ENCODE data around the gene SASS6. TPM values are rescaled to one million over a fixed set of nuclear protein-coding genes. Genes with fewer than 3 reads are reported as not detected.
"Not testable (repeated sequence)": the region's sequence is repeated elsewhere in the genome, so short reads cannot be mapped to it uniquely, and the experiment has no call there.

The SASS6 gene
- total RNA-seq, 1 experiment from 2014 or later: 16.8 TPM

GRCh38 chr1:100050139-100050538, 82.6 kb downstream of the SASS6 start:
- POLR2A ChIA-PET (ENCODE audit: low non-redundant PET): no interaction called here
- Histone ChIP-seq H3K9me3 (ENCODE audit: low read depth, low read length, poor library complexity, severe bottlenecking) (peaks cover 6% of the 10 kb centered on the region), H3K4me1 (ENCODE audit: insufficient read depth, low read length, poor library complexity, severe bottlenecking) (peaks cover 42% of the 10 kb centered on the region), H3K36me3 (ENCODE audit: insufficient read depth, low read length, poor library complexity, severe bottlenecking) (peaks cover 2% of the 10 kb centered on the region), H3K4me3 (ENCODE audit: low read depth, low read length, poor library complexity, severe bottlenecking) (no peak overlapping the region), H3K27me3 (replicated peaks; ENCODE audit: insufficient read depth, low read depth, low read length, poor library complexity) (no peaks in the 10 kb centered on the region), H3K27ac (ENCODE audit: low read depth, low read length, poor library complexity, severe bottlenecking) (peak overlapping the region; percentile 52)
- intact Hi-C loops (cut with micrococcal nuclease; ENCODE audit: unreplicated experiment): no loop called here
- no peak for DNase-seq (ENCODE audit: low spot score)
- BruUV-seq (replicated peaks): no TSS peak
- CTCF ChIA-PET: no interaction called here
- TF ChIP-seq CTCF (conservative IDR thresholded peaks at IDR 0.05; ENCODE audit: low read depth, low read length) (no peak), EZH2 (IDR thresholded peaks at IDR 0.05; ENCODE audit: borderline replicate concordance, low read depth, low read length, poor library complexity, severe bottlenecking) (no peak)

- H3K27me3 ChIP-seq (replicated peaks; ENCODE audit: insufficient read depth, low read depth, low read length, poor library complexity); H3K4me3 ChIP-seq (ENCODE audit: low read depth, low read length, poor library complexity, severe bottlenecking); CTCF ChIA-PET; BruUV-seq (replicated peaks); intact Hi-C loops (cut with micrococcal nuclease; ENCODE audit: unreplicated experiment); DNase-seq (ENCODE audit: low spot score); H3K9me3 ChIP-seq (ENCODE audit: low read depth, low read length, poor library complexity, severe bottlenecking); H3K27ac ChIP-seq (ENCODE audit: low read depth, low read length, poor library complexity, severe bottlenecking); POLR2A ChIA-PET (ENCODE audit: low non-redundant PET): not testable (repeated sequence)
- Histone ChIP-seq H3K36me3 (ENCODE audit: insufficient read depth, low read length, poor library complexity, severe bottlenecking) (peaks cover 14% of the 10 kb centered on the region), H3K4me1 (ENCODE audit: insufficient read depth, low read length, poor library complexity, severe bottlenecking) (peaks cover 38% of the 10 kb centered on the region)
These were observed 85.5 kb downstream of the SASS6 start for GRCh38 chr1:100047235-100047708.

GRCh38 chr1:100045206-100045605, 87.5 kb downstream of the SASS6 start:
- TF ChIP-seq EZH2 (IDR thresholded peaks at IDR 0.05; ENCODE audit: borderline replicate concordance, low read depth, low read length, poor library complexity, severe bottlenecking): no peak
- no peak for TF ChIP-seq CTCF (conservative IDR thresholded peaks at IDR 0.05; ENCODE audit: low read depth, low read length)
- no TSS peak for BruUV-seq (replicated peaks)
- H3K4me3 ChIP-seq (ENCODE audit: low read depth, low read length, poor library complexity, severe bottlenecking): no peak overlapping the region
- H3K27me3 ChIP-seq (replicated peaks; ENCODE audit: insufficient read depth, low read depth, low read length, poor library complexity): no peaks in the 10 kb centered on the region
- H3K4me1 ChIP-seq (ENCODE audit: insufficient read depth, low read length, poor library complexity, severe bottlenecking): peaks cover 38% of the 10 kb centered on the region
- H3K36me3 ChIP-seq (ENCODE audit: insufficient read depth, low read length, poor library complexity, severe bottlenecking): peaks cover 11% of the 10 kb centered on the region
- no peak for DNase-seq (ENCODE audit: low spot score)
- ChIA-PET POLR2A (ENCODE audit: low non-redundant PET) (no interaction called here), CTCF (no interaction called here)
- intact Hi-C loops (cut with micrococcal nuclease; ENCODE audit: unreplicated experiment): no loop called here
- no peak overlapping the region for H3K27ac ChIP-seq (ENCODE audit: low read depth, low read length, poor library complexity, severe bottlenecking)
- H3K9me3 ChIP-seq (ENCODE audit: low read depth, low read length, poor library complexity, severe bottlenecking): peaks cover 8% of the 10 kb centered on the region

- ChIA-PET CTCF (no interaction called here), POLR2A (ENCODE audit: low non-redundant PET) (no interaction called here)
- Histone ChIP-seq H3K4me3 (ENCODE audit: low read depth, low read length, poor library complexity, severe bottlenecking) (peak overlapping the region; percentile 73), H3K27ac (ENCODE audit: low read depth, low read length, poor library complexity, severe bottlenecking) (peak overlapping the region; percentile 98), H3K9me3 (ENCODE audit: low read depth, low read length, poor library complexity, severe bottlenecking) (no peaks in the 10 kb centered on the region), H3K27me3 (replicated peaks; ENCODE audit: insufficient read depth, low read depth, low read length, poor library complexity) (no peaks in the 10 kb centered on the region), H3K4me1 (ENCODE audit: insufficient read depth, low read length, poor library complexity, severe bottlenecking) (peaks cover 14% of the 10 kb centered on the region), H3K36me3 (ENCODE audit: insufficient read depth, low read length, poor library complexity, severe bottlenecking) (peaks cover 11% of the 10 kb centered on the region)
- BruUV-seq (replicated peaks): no TSS peak
- TF ChIP-seq EZH2 (IDR thresholded peaks at IDR 0.05; ENCODE audit: borderline replicate concordance, low read depth, low read length, poor library complexity, severe bottlenecking) (no peak), CTCF (conservative IDR thresholded peaks at IDR 0.05; ENCODE audit: low read depth, low read length) (no peak)
- intact Hi-C loops (cut with micrococcal nuclease; ENCODE audit: unreplicated experiment): no loop called here
- no peak for DNase-seq (ENCODE audit: low spot score)
These were observed 93.1 kb downstream of the SASS6 start for GRCh38 chr1:100039591-100039990.
